ENCODE data around the gene MAP4K2. TPM values are rescaled to one million over a fixed set of nuclear protein-coding genes. Genes with fewer than 3 reads are reported as not detected.

The MAP4K2 gene
- total RNA-seq, 1 donor from 2014 or later: 18.0 TPM

DNA sequence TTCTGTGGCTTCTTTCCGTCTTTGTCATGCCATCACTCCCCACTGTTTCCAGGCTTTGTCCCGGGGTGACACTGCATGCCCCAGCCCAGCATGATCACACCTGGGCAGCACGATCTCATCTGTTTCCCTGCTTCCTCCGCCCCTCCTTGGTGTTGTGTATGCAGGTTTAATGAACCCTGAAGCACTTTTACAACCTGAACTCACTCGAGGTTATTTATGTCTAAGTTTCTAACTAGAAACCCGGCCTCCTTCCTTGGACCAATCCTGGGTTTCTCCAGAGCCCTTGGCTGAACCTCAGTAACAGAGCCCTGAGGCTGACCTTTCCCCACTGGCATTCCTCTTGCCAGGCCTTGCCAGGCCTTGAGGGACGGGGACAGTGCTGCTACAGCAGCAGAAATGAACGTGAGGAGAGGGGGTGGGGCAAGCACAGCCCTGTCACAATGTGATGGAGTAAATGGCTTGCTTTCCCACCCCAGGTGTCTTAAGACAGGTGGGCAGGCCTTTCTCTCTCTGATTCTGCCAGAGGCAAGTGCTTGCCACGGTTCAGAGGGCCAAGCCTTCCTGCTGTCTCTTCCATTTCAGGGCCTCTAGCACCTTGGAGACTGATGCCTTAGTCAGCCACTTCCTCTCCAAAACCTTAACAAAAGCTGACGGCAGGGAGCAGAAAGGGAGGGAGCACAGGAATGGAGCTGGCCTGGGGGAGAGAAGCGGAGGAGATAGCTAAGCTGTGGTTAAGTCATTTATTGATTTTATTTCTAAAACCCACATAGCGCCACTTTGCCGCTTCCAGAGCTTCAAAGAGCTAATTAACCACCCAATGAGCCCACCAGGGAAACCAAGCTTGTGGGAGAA is 40.1 kb downstream of the MAP4K2 start:
- DNase-seq (ENCODE audit: low spot score) (peak; percentile 53), ATAC-seq (no peak)
- intact Hi-C loops (cut with DNase I): no loop called here

DNA sequence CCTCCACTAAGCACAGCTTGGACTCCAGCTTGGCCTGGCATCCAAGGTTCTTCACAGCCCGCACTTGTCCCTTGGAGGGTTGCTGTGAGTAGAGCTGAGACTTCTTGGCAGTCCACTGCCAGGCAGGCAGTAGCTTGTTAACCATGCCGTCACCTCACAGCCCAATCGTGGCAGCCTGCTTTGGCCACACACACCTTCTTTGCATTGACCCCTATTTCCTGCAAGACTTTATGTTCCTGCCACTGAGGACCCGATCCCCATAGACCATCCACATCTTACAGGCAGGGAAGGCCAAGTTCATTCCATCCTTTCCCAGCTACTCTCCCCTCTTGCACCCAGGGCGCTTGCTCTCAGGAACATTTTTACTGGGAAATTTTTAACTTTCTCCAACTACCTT is 40.7 kb downstream of the MAP4K2 start:
- DNase-seq (ENCODE audit: low spot score) (peak; percentile 51), ATAC-seq (no peak)
- intact Hi-C loops (cut with DNase I): no loop called here

- ATAC-seq (no peak), DNase-seq (ENCODE audit: low spot score) (peak; percentile 39)
- intact Hi-C loops (cut with DNase I): no loop called here
These were observed 42.1 kb downstream of the MAP4K2 start for GRCh38 chr11:64760759-64761420.

GRCh38 chr11:64759722-64760719 is 43.0 kb downstream of the MAP4K2 start, which contains the start of gene PYGM:
Gene PYGM (minus strand): TSS chr11:64759974. CDS start chr11:64759898, 76 bp downstream.
- intact Hi-C loops (cut with DNase I): no loop called here
- ATAC-seq (peak; percentile 88), DNase-seq (ENCODE audit: low spot score) (peak; percentile 84)

- DNase-seq (ENCODE audit: low spot score): peak; percentile 66
- intact Hi-C loops (cut with DNase I): no loop called here
These were observed 43.8 kb downstream of the MAP4K2 start for GRCh38 chr11:64759131-64759721.

GRCh38 chr11:64758330-64759079 is 44.5 kb downstream of the MAP4K2 start:
- intact Hi-C loops (cut with DNase I): no loop called here
- no peak for ATAC-seq
- peak; percentile 60 for DNase-seq (ENCODE audit: low spot score)

More at GRCh38 chr11:64759131-64759721, 43.8 kb downstream of the MAP4K2 start:
- ATAC-seq: peak; percentile 2

- ATAC-seq (no peak), DNase-seq (ENCODE audit: low spot score) (peak; percentile 53)
- intact Hi-C loops (cut with DNase I): no loop called here
These were observed 45.3 kb downstream of the MAP4K2 start for GRCh38 chr11:64757549-64758329.

DNA sequence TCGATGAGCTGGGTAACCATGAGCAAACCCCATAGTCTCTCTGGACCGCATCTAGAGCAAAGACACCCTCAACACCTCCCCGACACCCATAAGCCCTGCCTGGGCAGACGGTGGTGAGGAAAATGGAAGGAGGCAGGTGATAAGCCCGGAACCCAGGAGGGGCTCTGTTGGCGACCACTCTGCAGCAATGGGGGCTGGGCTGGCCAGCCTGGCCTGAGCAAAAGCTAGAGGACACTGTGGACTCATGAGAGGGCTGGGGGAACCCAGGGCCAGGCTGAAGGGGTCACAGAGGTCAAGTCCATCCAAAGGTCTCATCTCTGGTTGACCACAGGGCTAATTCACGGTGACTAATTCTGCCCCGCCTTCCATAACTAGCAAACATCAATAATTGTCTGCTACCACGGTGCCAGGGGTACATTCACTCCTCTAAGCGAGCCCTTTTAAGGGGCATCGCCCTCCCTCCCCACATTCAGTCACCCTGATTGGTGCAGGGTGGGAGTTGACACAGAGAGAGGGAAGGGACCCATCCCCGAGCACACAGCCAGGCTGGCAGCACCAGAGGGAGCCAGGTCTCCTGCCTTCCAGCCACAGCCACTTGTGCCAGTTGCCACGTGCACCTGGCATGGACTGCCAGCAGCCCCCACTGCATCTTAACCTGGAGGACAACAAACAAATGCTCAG is 47.2 kb downstream of the MAP4K2 start:
- intact Hi-C loops (cut with DNase I): no loop called here
- DNase-seq (ENCODE audit: low spot score) (peak; percentile 52), ATAC-seq (no peak)

DNA sequence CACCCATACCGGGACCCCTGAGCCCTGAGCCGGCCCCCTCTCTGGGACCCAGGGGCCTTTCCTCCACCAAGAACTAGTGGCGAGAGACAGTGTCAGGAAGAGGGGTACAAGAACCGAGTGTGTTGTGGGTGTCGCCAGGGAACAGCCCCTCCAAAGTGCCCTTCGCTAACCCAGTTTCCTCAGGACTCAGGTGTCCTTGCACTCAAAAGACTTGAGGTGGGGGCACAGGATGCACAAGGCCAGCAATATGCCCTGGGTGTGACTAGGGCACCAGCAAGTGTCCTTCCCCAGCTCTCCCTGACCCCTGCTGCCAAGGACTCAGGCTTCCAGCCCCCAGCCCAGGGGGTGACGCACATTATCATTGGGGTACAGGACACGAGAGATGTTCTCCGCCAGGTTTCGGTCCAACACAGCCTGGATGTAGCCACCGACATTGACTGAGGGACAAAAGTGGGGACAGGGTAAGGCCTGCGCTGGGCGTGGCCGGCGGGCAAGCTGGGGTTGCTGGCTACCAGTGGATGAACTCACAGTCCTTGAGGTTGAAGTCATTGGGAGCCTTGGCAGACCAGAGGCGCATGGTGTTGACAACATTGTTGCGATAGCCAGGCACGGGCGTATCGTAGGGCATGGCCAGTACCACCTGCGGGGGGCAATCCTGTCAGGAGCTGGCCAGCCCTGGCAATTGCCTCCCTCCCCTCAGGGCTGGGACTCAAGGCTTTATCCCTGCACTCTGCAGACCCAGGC is 47.9 kb downstream of the MAP4K2 start:
- intact Hi-C loops (cut with DNase I): no loop called here
- peak; percentile 49 for DNase-seq (ENCODE audit: low spot score)
- ATAC-seq: no peak

GRCh38 chr11:64754124-64754918 is 48.7 kb downstream of the MAP4K2 start:
- intact Hi-C loops (cut with DNase I): no loop called here
- ATAC-seq (no peak), DNase-seq (ENCODE audit: low spot score) (peak; percentile 51)

DNA sequence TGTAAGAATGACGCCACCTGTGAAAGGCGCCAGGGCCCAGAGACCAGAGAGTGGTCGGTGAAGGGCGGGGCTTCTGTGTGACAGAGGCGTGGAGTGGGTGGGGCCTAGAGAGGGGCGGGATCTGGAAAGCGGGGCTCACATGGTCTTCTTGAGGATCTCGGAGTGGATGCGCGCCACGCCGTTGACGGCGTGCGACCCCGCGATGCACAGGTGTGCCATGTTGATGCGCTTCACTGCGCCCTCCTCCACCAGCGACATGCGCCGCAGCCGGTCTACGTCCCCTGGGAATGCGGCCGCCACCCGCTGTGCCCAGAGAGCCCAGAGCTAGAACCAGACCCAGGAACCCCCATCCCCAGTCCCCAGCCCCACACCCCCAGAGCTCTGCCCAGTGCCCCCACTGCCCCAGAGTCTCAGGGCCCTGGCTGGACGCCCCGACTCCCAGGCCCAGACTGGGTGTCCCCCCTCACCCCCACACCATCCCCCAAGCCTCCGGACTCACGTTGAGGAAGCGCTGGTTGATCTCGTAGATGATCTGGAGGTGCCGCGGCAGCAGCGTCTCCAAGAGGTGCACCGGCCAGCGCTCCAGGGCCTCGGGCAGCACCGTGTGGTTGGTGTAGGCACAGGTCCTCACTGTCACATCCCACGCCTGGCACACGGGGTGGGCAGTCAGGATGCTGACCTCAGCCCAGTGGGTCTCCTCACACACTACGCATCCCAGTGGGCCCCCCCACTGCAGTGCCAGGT is 49.5 kb downstream of the MAP4K2 start:
- intact Hi-C loops (cut with DNase I): no loop called here
- DNase-seq (ENCODE audit: low spot score) (peak; percentile 59), ATAC-seq (no peak)

GRCh38 chr11:64753019-64753379 is 50.0 kb downstream of the MAP4K2 start:
- intact Hi-C loops (cut with DNase I): no loop called here
- ATAC-seq (no peak), DNase-seq (ENCODE audit: low spot score) (peak; percentile 34)

DNA sequence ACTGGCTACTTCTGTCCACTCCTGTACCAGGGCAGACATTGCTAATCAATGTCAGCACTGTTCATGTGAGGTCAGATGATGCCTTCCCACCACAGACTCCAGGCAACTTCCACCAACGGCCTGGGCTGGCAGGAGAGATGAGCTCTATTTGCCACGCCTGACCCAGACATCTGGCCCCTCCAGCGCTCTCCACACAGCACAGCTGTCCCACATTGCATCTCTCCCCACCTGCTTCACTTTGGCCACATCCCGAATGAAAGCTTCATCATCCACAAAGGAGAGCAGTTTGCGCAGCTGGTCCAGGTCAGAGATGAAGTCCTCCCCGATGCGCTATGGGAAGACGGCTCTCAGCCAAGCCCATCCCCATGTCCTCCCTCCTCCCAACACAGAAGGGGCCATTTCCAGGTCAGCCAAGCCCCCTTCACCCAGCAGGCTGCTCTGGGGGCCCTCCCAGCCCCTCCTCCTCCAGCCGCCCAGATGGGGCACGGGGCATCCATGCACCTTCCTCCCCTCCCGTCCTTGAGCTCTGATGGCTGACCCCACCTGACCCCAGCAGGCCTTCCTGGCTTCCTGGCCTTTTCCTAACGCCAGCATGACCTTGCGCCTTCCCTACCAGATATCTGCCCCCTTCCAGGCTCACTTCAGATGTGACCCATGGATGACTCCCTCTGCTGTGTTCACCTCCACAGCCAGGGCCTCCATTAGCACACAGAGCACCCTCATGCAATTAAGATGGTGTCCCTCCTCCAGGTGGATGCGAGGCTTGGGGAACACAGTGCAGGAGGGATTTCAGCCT is 50.6 kb downstream of the MAP4K2 start:
- peak; percentile 43 for DNase-seq (ENCODE audit: low spot score)
- no peak for ATAC-seq
- intact Hi-C loops (cut with DNase I): no loop called here

GRCh38 chr11:64751580-64751979 is 51.4 kb downstream of the MAP4K2 start:
- intact Hi-C loops (cut with DNase I): no loop called here
- DNase-seq (ENCODE audit: low spot score) (no peak), ATAC-seq (no peak)
